Stimulated activated CD4-positive, alpha-beta T cell treated with anti-CD3 and anti-CD28 coated beads, Interleukin-1b, Interleukin-23, amount 100 ng/mL, for 24 hours (primary cell): ENCODE results near the gene COMT.

ENCODE experiments used
- DNase-seq, 4 experiments: peaks; one replicate each; pipeline ENCODE4 v3.0.0-alpha.2; 2020; ENCODE audit warnings: low read depth in 4 of 4, low spot score in 1 of 4

COMT gene

GRCh38 chr22:20009582-20010306, 68.2 kb downstream of the COMT start:
- no peak for DNase-seq

- DNase-seq = no peak
Measured at GRCh38 chr22:20010307-20011122, 68.9 kb downstream of the COMT start.

- no peak for DNase-seq
Measured at GRCh38 chr22:20011123-20011992, 69.8 kb downstream of the COMT start.

- DNase-seq = no peak
Measured at GRCh38 chr22:20011993-20012740, 70.6 kb downstream of the COMT start.

GRCh38 chr22:20012741-20013331, 71.3 kb downstream of the COMT start:
- no peak for DNase-seq

GRCh38 chr22:20013382-20013871, 71.9 kb downstream of the COMT start:
- no peak for DNase-seq

GRCh38 chr22:20014526-20015186, 73.1 kb downstream of the COMT start:
- no peak for DNase-seq

- DNase-seq = no peak
Measured at GRCh38 chr22:20015187-20015625, 73.6 kb downstream of the COMT start.

- DNase-seq = no peak
Measured at GRCh38 chr22:20015971-20016733, 74.6 kb downstream of the COMT start.

- DNase-seq = peak; percentile 82 to 88 (median 86)
Measured at GRCh38 chr22:20016734-20017621, 75.4 kb downstream of the COMT start, which contains the start of gene ARVCF. ARVCF (minus strand) TSS chr22:20016823; CDS start chr22:19990794, 26,029 bp downstream.

- DNase-seq = no peak
Measured at GRCh38 chr22:20017622-20017958, 76.0 kb downstream of the COMT start.

- DNase-seq = no peak
Measured at GRCh38 chr22:20018001-20018400, 76.4 kb downstream of the COMT start.
